Neural progenitor cell (in vitro differentiated cells): ENCODE results near the gene IBSP.

Source experiments
- EZH2 ChIP-seq: fragments of 200-600 bp; sonication (generic); IDR thresholded peaks from 2 replicates; pipeline ENCODE4 v1.6.1; 2017; ENCODE audit warnings: antibody characterized with exemption, mild to moderate bottlenecking, moderate library complexity
- EZH2phosphoT487 ChIP-seq: fragments of 200-600 bp; sonication (generic); IDR thresholded peaks from 2 replicates; pipeline ENCODE4 v1.6.1; 2017; ENCODE audit warnings: antibody characterized with exemption
- TF ChIP-seq, protein P1 (sequence below): fragments of 200-600 bp; sonication (generic); IDR thresholded peaks from 2 replicates; pipeline ENCODE4 v1.5.1; 2017; ENCODE audit warnings: antibody characterized with exemption, mild to moderate bottlenecking

DNA sequence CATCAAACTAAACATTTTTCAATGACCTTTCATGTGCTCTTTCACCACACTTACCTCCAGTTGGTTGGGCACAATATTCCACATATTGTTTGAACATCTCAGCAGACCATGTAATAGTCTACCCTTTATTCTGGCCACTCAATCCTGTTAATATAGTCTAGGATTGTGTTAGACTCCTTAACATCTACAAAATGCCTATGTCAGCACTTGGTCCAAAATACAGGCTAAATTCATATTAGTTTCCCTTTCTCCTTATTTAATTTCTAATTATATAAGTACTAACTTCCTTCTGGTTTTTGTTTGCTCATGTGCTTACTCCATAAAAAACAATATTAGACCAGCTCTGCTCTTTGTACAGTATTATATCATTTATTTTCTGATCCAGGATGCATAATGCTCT is 54.5 kb downstream of the IBSP start:
- no peak for TF ChIP-seq EZH2phosphoT487
- TF ChIP-seq, protein P1, sequence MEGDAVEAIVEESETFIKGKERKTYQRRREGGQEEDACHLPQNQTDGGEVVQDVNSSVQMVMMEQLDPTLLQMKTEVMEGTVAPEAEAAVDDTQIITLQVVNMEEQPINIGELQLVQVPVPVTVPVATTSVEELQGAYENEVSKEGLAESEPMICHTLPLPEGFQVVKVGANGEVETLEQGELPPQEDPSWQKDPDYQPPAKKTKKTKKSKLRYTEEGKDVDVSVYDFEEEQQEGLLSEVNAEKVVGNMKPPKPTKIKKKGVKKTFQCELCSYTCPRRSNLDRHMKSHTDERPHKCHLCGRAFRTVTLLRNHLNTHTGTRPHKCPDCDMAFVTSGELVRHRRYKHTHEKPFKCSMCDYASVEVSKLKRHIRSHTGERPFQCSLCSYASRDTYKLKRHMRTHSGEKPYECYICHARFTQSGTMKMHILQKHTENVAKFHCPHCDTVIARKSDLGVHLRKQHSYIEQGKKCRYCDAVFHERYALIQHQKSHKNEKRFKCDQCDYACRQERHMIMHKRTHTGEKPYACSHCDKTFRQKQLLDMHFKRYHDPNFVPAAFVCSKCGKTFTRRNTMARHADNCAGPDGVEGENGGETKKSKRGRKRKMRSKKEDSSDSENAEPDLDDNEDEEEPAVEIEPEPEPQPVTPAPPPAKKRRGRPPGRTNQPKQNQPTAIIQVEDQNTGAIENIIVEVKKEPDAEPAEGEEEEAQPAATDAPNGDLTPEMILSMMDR = no peak
- TF ChIP-seq EZH2 = no peak
